Measurements from ENCODE around the gene KRT82. TPM values are rescaled to one million over a fixed set of nuclear protein-coding genes. Genes with fewer than 3 reads are reported as not detected.

The KRT82 gene
- total and polyA plus RNA-seq, 4 donors = not detected

- ATAC-seq (ENCODE audit: insufficient read depth, low FRiP score) = no peak
- no peak overlapping the region for H3K27ac ChIP-seq (ENCODE audit: low read depth in 1 of 2, low read length in 1 of 2)
Observed at GRCh38 chr12:52368508-52368907, 37.6 kb downstream of the KRT82 start.

DNA sequence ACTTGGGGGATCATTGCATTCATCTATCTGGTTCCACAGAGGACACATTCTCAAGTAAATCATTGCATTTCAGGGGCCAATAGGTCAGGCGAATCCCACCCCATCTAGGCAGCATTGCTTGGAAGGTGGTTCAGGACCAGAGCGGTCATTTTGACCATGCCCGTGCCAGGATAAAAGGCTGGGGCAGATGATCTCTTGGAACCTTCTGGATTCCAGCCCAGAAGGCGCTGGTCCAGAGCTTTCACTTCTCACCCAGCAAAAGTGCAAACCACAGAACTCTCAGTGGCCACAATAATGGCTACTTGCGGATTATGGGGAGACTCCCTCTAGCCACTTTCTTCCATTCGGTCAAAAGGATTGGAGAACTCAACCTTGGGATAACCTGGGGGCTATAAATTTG lies 38.3 kb downstream of the KRT82 start:
- TF ChIP-seq, protein P1, sequence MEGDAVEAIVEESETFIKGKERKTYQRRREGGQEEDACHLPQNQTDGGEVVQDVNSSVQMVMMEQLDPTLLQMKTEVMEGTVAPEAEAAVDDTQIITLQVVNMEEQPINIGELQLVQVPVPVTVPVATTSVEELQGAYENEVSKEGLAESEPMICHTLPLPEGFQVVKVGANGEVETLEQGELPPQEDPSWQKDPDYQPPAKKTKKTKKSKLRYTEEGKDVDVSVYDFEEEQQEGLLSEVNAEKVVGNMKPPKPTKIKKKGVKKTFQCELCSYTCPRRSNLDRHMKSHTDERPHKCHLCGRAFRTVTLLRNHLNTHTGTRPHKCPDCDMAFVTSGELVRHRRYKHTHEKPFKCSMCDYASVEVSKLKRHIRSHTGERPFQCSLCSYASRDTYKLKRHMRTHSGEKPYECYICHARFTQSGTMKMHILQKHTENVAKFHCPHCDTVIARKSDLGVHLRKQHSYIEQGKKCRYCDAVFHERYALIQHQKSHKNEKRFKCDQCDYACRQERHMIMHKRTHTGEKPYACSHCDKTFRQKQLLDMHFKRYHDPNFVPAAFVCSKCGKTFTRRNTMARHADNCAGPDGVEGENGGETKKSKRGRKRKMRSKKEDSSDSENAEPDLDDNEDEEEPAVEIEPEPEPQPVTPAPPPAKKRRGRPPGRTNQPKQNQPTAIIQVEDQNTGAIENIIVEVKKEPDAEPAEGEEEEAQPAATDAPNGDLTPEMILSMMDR (IDR thresholded peaks at IDR 0.05; ENCODE audit: control extremely low read depth, extremely low read depth) = no peak
- DNase-seq = no peak
- no peaks in the 10 kb centered on the region for H3K36me3 ChIP-seq (ENCODE audit: control insufficient read depth in 4 of 4, insufficient read depth in 4 of 4, low read length in 4 of 4)
- H3K4me3 ChIP-seq = no peak overlapping the region
- ATAC-seq (ENCODE audit: insufficient read depth, low FRiP score) = no peak
- H3K27me3 ChIP-seq (ENCODE audit: control insufficient read depth in 3 of 3, insufficient read depth in 3 of 3, low read length in 2 of 3) = peaks cover 0 to 10% (median 0%) of the 10 kb centered on the region in 3 donors
- peaks cover 0 to 14% (median 5%) of the 10 kb centered on the region in 5 donors for H3K4me1 ChIP-seq (ENCODE audit: control insufficient read depth in 5 of 5, insufficient read depth in 5 of 5, low read length in 5 of 5)
- no peak overlapping the region for H3K9ac ChIP-seq (ENCODE audit: insufficient read depth in 1 of 2, low read length in 2 of 2)
- H3K9me3 ChIP-seq (ENCODE audit: control insufficient read depth in 4 of 4, insufficient read depth in 3 of 4, low read length in 3 of 4) = peaks cover 0 to 3% (median 0%) of the 10 kb centered on the region in 4 donors
- no peak overlapping the region for H3K27ac ChIP-seq (ENCODE audit: low read depth in 1 of 2, low read length in 1 of 2)
- 79 to 85% methylated on average over 6 of the region's 6 CpGs for WGBS, 2 donors

More at GRCh38 chr12:52368508-52368907, 37.6 kb downstream of the KRT82 start:
- 65 to 73% methylated on average over 3 of the region's 3 CpGs for WGBS, 2 donors
- Histone ChIP-seq H3K9ac (ENCODE audit: insufficient read depth in 1 of 2, low read length in 2 of 2) (no peak overlapping the region), H3K4me3 (no peak overlapping the region), H3K4me1 (ENCODE audit: control insufficient read depth in 5 of 5, insufficient read depth in 5 of 5, low read length in 5 of 5) (peaks cover 0 to 14% (median 5%) of the 10 kb centered on the region in 5 donors), H3K27me3 (ENCODE audit: control insufficient read depth in 3 of 3, insufficient read depth in 3 of 3, low read length in 2 of 3) (peaks cover 0 to 10% (median 0%) of the 10 kb centered on the region in 3 donors), H3K9me3 (ENCODE audit: control insufficient read depth in 4 of 4, insufficient read depth in 3 of 4, low read length in 3 of 4) (peaks cover 0 to 3% (median 0%) of the 10 kb centered on the region in 4 donors), H3K36me3 (ENCODE audit: control insufficient read depth in 4 of 4, insufficient read depth in 4 of 4, low read length in 4 of 4) (no peaks in the 10 kb centered on the region)
- TF ChIP-seq, protein P1 (IDR thresholded peaks at IDR 0.05; ENCODE audit: control extremely low read depth, extremely low read depth) = no peak
- no peak for DNase-seq

DNA sequence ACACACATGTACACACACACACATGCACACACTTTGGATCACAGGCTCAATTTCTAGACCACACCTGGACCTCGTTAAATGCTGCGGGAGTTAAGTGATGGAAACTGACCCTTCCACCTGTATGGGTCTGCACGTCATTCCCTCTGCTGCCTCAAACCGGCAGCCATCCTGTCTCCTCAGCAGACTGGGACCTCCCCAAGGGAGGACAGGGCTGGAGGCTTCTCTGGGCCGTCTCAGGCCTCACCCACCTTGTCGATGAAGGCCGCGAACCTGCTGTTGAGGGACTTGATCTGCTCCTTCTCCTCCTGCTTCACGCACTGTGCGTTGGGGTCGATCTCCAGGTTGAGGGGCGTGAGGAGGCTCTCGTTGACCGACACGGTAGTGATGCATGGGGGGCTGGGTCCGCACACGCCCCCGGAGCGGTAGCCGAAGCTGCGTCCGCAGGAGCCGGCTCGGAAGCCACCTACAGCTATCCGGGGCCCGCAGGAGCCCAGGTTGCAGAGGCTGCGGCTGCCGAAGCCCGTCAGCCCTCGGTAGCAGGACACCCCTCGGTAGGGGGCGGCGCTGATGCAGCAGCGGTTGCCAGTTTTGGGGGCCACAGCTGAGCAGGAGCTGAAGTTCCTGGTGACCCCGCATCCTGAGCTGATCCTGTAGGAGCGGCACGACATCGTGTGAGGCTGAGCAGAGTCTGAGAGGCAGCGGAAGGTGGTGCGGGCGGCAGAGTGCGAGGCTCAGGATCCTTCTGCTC lies 39.2 kb downstream of the KRT82 start, which contains the start of gene KRT85:
TSS of gene KRT85 (minus strand) at position 744 of the 748 bp plus-strand sequence. CDS start at position 668, 76 bp downstream.
- no peak for DNase-seq
- peaks cover 0 to 11% (median 5%) of the 10 kb centered on the region in 5 donors for H3K4me1 ChIP-seq (ENCODE audit: control insufficient read depth in 5 of 5, insufficient read depth in 5 of 5, low read length in 5 of 5)
- H3K36me3 ChIP-seq (ENCODE audit: control insufficient read depth in 4 of 4, insufficient read depth in 4 of 4, low read length in 4 of 4) = no peaks in the 10 kb centered on the region
- H3K9ac ChIP-seq (ENCODE audit: insufficient read depth in 1 of 2, low read length in 2 of 2) = no peak within 1 kb of the TSS
- H3K27ac ChIP-seq (ENCODE audit: low read depth in 1 of 2, low read length in 1 of 2) = no peak within 1 kb of the TSS
- ATAC-seq (ENCODE audit: insufficient read depth, low FRiP score) = no peak
- TF ChIP-seq, protein P1 (IDR thresholded peaks at IDR 0.05; ENCODE audit: control extremely low read depth, extremely low read depth) = no peak
- H3K4me3 ChIP-seq = no peak within 1 kb of the TSS
- 79 to 89% methylated on average over 42 of the region's 42 CpGs for WGBS, 2 donors
- peaks cover 0 to 3% (median 0%) of the 10 kb centered on the region in 4 donors for H3K9me3 ChIP-seq (ENCODE audit: control insufficient read depth in 4 of 4, insufficient read depth in 3 of 4, low read length in 3 of 4)
- peaks cover 0 to 10% (median 0%) of the 10 kb centered on the region in 3 donors for H3K27me3 ChIP-seq (ENCODE audit: control insufficient read depth in 3 of 3, insufficient read depth in 3 of 3, low read length in 2 of 3)

Measured in lung (tissue), 12 donors.